Parathyroid adenoma (tissue), 2 donors: ENCODE measurements around the gene EMP1.

ENCODE experiments used
- H2AFZ ChIP-seq: fragments of 300-600 bp; sonication (generic); one replicate; pipeline ENCODE4 v1.7.0; 2017; ENCODE audit warnings: antibody characterized with exemption, mild to moderate bottlenecking
- H3K27ac ChIP-seq: fragments of 300-600 bp; sonication (generic); one replicate; pipeline ENCODE4 v1.7.0; 2017
- H3K27me3 ChIP-seq: fragments of 300-600 bp; sonication (generic); one replicate; pipeline ENCODE4 v1.7.0; 2017; ENCODE audit warnings: low read length; ENCODE audit not compliant: control insufficient read depth, insufficient read depth
- H3K36me3 ChIP-seq: fragments of 300-600 bp; sonication (generic); one replicate; pipeline ENCODE4 v1.7.0; 2017; ENCODE audit warnings: low read length; ENCODE audit not compliant: control insufficient read depth, insufficient read depth
- H3K4me1 ChIP-seq: fragments of 300-600 bp; sonication (generic); one replicate; pipeline ENCODE4 v1.7.0; 2017; ENCODE audit warnings: control low read depth
- H3K4me2 ChIP-seq: fragments of 300-600 bp; sonication (generic); one replicate; pipeline ENCODE4 v1.7.0; 2017; ENCODE audit warnings: low read length
- H3K4me3 ChIP-seq: fragments of 300-600 bp; sonication (generic); one replicate; pipeline ENCODE4 v1.7.0; 2017; ENCODE audit warnings: low read depth, low read length
- H3K79me2 ChIP-seq: fragments of 300-600 bp; sonication (generic); one replicate; pipeline ENCODE4 v1.7.0; 2017; ENCODE audit warnings: control low read depth
- H3K9ac ChIP-seq: fragments of 300-600 bp; sonication (generic); one replicate; pipeline ENCODE4 v1.7.0; 2017; ENCODE audit warnings: mild to moderate bottlenecking
- H3K9me3 ChIP-seq: fragments of 300-600 bp; sonication (generic); one replicate; pipeline ENCODE4 v1.7.0; 2017; ENCODE audit warnings: low read length; ENCODE audit not compliant: control insufficient read depth
- CTCF ChIP-seq: fragments of 300-600 bp; sonication (generic); IDR thresholded peaks from one replicate; pipeline ENCODE4 v1.7.0; 2017; ENCODE audit warnings: antibody characterized with exemption, mild to moderate bottlenecking
- donor health status: primary hyperparathyroidism.

EMP1 gene

GRCh38 chr12:13152281-13152680 is 44.2 kb upstream of the EMP1 start:
- no peak overlapping the region for H3K9ac ChIP-seq
- no peak overlapping the region for H3K4me3 ChIP-seq
- TF ChIP-seq CTCF = no peak
- peak overlapping the region; percentile 14 for H2AFZ ChIP-seq
- no peaks in the 10 kb centered on the region for H3K79me2 ChIP-seq
- H3K27ac ChIP-seq = no peak overlapping the region
- no peaks in the 10 kb centered on the region for H3K27me3 ChIP-seq
- no peak overlapping the region for H3K4me2 ChIP-seq
- H3K9me3 ChIP-seq = no peaks in the 10 kb centered on the region
- no peaks in the 10 kb centered on the region for H3K36me3 ChIP-seq
- H3K4me1 ChIP-seq = peaks cover 19% of the 10 kb centered on the region

GRCh38 chr12:13152756-13153155 is 43.8 kb upstream of the EMP1 start:
- Histone ChIP-seq H3K9ac (no peak overlapping the region), H3K4me2 (no peak overlapping the region), H3K4me3 (no peak overlapping the region), H3K27ac (no peak overlapping the region), H3K9me3 (no peaks in the 10 kb centered on the region), H3K4me1 (peaks cover 14% of the 10 kb centered on the region), H3K27me3 (no peaks in the 10 kb centered on the region), H3K79me2 (no peaks in the 10 kb centered on the region), H2AFZ (no peak overlapping the region), H3K36me3 (no peaks in the 10 kb centered on the region)
- TF ChIP-seq CTCF = no peak

- no peak overlapping the region for H3K4me3 ChIP-seq
- no peak for TF ChIP-seq CTCF
- no peak overlapping the region for H3K9ac ChIP-seq
- H3K9me3 ChIP-seq = no peaks in the 10 kb centered on the region
- no peak overlapping the region for H3K4me2 ChIP-seq
- H2AFZ ChIP-seq = no peak overlapping the region
- no peak overlapping the region for H3K27ac ChIP-seq
- H3K36me3 ChIP-seq = no peaks in the 10 kb centered on the region
- no peaks in the 10 kb centered on the region for H3K79me2 ChIP-seq
- peaks cover 13% of the 10 kb centered on the region for H3K4me1 ChIP-seq
- no peaks in the 10 kb centered on the region for H3K27me3 ChIP-seq
Observed at GRCh38 chr12:13153180-13153579, 43.3 kb upstream of the EMP1 start.

GRCh38 chr12:13154027-13154538 is 42.4 kb upstream of the EMP1 start:
- no peak for TF ChIP-seq CTCF
- Histone ChIP-seq H2AFZ (peak overlapping the region; percentile 30), H3K9ac (no peak overlapping the region), H3K4me3 (no peak overlapping the region), H3K79me2 (no peaks in the 10 kb centered on the region), H3K4me2 (no peak overlapping the region), H3K27ac (no peak overlapping the region), H3K27me3 (no peaks in the 10 kb centered on the region), H3K4me1 (peaks cover 3% of the 10 kb centered on the region), H3K9me3 (no peaks in the 10 kb centered on the region), H3K36me3 (no peaks in the 10 kb centered on the region)

- Histone ChIP-seq H3K4me2 (no peak overlapping the region), H3K9me3 (no peaks in the 10 kb centered on the region), H3K27ac (no peak overlapping the region), H2AFZ (peak overlapping the region; percentile 13), H3K4me1 (no peaks in the 10 kb centered on the region), H3K79me2 (no peaks in the 10 kb centered on the region), H3K36me3 (no peaks in the 10 kb centered on the region), H3K27me3 (no peaks in the 10 kb centered on the region), H3K9ac (no peak overlapping the region), H3K4me3 (no peak overlapping the region)
- TF ChIP-seq CTCF = no peak
Observed at GRCh38 chr12:13154831-13155230, 41.7 kb upstream of the EMP1 start.
